GM18867 (cell line): ENCODE measurements around the gene CATSPER4.

Source experiments
- ATAC-seq: cut with Tn5 transposase; IDR thresholded peaks from one replicate; pipeline ENCODE4 v1.9.1; 2021; ENCODE audit warnings: mild to moderate bottlenecking, moderate library complexity; ENCODE audit not compliant: unreplicated experiment

CATSPER4 gene

GRCh38 chr1:26234644-26235370 lies 44.4 kb downstream of the CATSPER4 start:
- ATAC-seq: no peak

GRCh38 chr1:26237230-26237966 lies 47.0 kb downstream of the CATSPER4 start:
- ATAC-seq: no peak

- no peak for ATAC-seq
Measured at GRCh38 chr1:26239936-26240335, 49.5 kb downstream of the CATSPER4 start.
